OCI-M2 (cell line): ENCODE results near the gene DALRD3.
"Not testable (repeated sequence)": the region's sequence is repeated elsewhere in the genome, so short reads cannot be mapped to it uniquely, and the experiment has no call there.

Source experiments
- DNase-seq: peaks from one replicate; lab custom pipeline; 2025; ENCODE audit not compliant: unreplicated experiment; lab: John Stamatoyannopoulos, UW

The DALRD3 gene

GRCh38 chr3:49021813-49022687, 3.7 kb upstream of the DALRD3 start, which contains the start of gene NDUFAF3:
TSS of gene NDUFAF3 (plus strand) at chr3:49022121. CDS start at chr3:49022145, 24 bp downstream.
- no peak for DNase-seq

- DNase-seq = peak; percentile 89
Measured at GRCh38 chr3:49021213-49021812, 2.9 kb upstream of the DALRD3 start.

GRCh38 chr3:49020330-49021212, 2.2 kb upstream of the DALRD3 start:
- DNase-seq = no peak

GRCh38 chr3:49019941-49020329, 1.6 kb upstream of the DALRD3 start:
- no peak for DNase-seq

GRCh38 chr3:49018707-49019006, 277 bp upstream of the DALRD3 start:
- DNase-seq = no peak

GRCh38 chr3:49017229-49017970, 980 bp downstream of the DALRD3 start:
- no peak for DNase-seq

GRCh38 chr3:49016414-49017228, 1.8 kb downstream of the DALRD3 start:
- DNase-seq = no peak

- DNase-seq = no peak
Measured at GRCh38 chr3:49015765-49016164, 2.6 kb downstream of the DALRD3 start.

- no peak for DNase-seq
Measured at GRCh38 chr3:49015072-49015471, 3.3 kb downstream of the DALRD3 start.

GRCh38 chr3:49013738-49014660, 4.4 kb downstream of the DALRD3 start:
- DNase-seq = no peak

- DNase-seq = no peak
Measured at GRCh38 chr3:49013113-49013737, 5.2 kb downstream of the DALRD3 start.

GRCh38 chr3:49012441-49013017, 5.9 kb downstream of the DALRD3 start:
- DNase-seq = no peak

GRCh38 chr3:49009396-49009795, 9.0 kb downstream of the DALRD3 start:
- no peak for DNase-seq

GRCh38 chr3:49008627-49009026, 9.8 kb downstream of the DALRD3 start:
- not testable (repeated sequence) for DNase-seq

- DNase-seq = peak; percentile 34
Measured at GRCh38 chr3:49007771-49008528, 10.4 kb downstream of the DALRD3 start.

GRCh38 chr3:49007068-49007770, 11.2 kb downstream of the DALRD3 start, which contains the start of gene WDR6:
TSS of gene WDR6 (plus strand) at chr3:49007391. CDS start at chr3:49007432, 41 bp downstream.
- peak; percentile 91 for DNase-seq
